Spleen (tissue), 7 donors: ENCODE results near the gene SLC35F6.

Experiments
- POLR2A ChIP-seq, 3 donors: fragments of 450-650 bp; IDR thresholded peaks; one replicate each; pipeline ENCODE4 v1.5.1; 2017; ENCODE audit warnings: antibody characterized with exemption in 3 of 3, mild to moderate bottlenecking in 1 of 3
- POLR2AphosphoS5 ChIP-seq, 3 donors: sonication (generic); formaldehyde crosslinking; IDR thresholded peaks; one replicate each; pipeline ENCODE4 v1.5.1; 2017; ENCODE audit warnings: antibody characterized with exemption in 3 of 3
- TF ChIP-seq, protein P1 (sequence below), 11 experiments: fragments of 200-600 bp in 7 of 11; fragments of 450-650 bp in 4 of 11; sonication (generic) in 4 of 11; IDR thresholded peaks in 8 of 11; conservative IDR thresholded peaks in 3 of 11; 1 replicate in 7 of 11; 2 replicates in 4 of 11; pipeline versions ENCODE4 v1.4.0 to v1.8.0; 2016 to 2021; ENCODE audit warnings: antibody characterized with exemption in 11 of 11, inconsistent platforms in 4 of 11, mild to moderate bottlenecking in 1 of 11
- donor health status: DM: no; HTN: no; CAD: no; lungs with moderate emphysema.
- donor health status: DM: no; HTN: no; CAD: no.
- donor health status: DM: no; HTN: no; CAD: no.

DNA sequence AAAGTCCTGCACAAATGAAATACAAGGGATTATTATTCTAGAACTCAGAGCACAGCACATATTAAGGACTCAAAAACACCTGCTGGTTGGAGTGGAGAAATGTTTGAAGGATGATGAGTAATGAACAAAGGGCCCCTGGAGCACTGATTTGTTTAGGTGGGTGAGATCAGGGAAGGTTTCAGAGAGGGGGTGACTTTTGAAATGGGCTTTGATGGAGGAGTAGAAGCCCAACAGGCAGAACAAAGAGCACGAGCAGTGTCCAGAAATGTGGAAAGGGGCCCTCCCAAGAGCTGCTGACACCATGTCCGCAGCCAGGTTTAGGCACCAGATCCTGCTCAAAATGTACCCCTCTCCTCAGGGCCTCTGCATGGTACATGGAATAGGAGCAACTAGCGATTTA is 47.7 kb upstream of the SLC35F6 start:
- TF ChIP-seq POLR2AphosphoS5 (IDR thresholded peaks at IDR 0.05) (no peak), POLR2A (IDR thresholded peaks at IDR 0.05) (no peak)
- TF ChIP-seq, protein P1, sequence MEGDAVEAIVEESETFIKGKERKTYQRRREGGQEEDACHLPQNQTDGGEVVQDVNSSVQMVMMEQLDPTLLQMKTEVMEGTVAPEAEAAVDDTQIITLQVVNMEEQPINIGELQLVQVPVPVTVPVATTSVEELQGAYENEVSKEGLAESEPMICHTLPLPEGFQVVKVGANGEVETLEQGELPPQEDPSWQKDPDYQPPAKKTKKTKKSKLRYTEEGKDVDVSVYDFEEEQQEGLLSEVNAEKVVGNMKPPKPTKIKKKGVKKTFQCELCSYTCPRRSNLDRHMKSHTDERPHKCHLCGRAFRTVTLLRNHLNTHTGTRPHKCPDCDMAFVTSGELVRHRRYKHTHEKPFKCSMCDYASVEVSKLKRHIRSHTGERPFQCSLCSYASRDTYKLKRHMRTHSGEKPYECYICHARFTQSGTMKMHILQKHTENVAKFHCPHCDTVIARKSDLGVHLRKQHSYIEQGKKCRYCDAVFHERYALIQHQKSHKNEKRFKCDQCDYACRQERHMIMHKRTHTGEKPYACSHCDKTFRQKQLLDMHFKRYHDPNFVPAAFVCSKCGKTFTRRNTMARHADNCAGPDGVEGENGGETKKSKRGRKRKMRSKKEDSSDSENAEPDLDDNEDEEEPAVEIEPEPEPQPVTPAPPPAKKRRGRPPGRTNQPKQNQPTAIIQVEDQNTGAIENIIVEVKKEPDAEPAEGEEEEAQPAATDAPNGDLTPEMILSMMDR (IDR thresholded peaks at IDR 0.05 in 8 of 11, conservative IDR thresholded peaks at IDR 0.05 in 3 of 11): no peak
